Spleen (tissue), 7 donors: ENCODE results near the gene CNNM2.

Source experiments
- CTCF ChIP-seq, 11 experiments: fragments of 200-600 bp in 7 of 11; fragments of 450-650 bp in 4 of 11; sonication (generic) in 4 of 11; IDR thresholded peaks in 8 of 11; conservative IDR thresholded peaks in 3 of 11; 1 replicate in 7 of 11; 2 replicates in 4 of 11; pipeline versions ENCODE4 v1.4.0 to v1.8.0; 2016 to 2021; ENCODE audit warnings: antibody characterized with exemption in 11 of 11, inconsistent platforms in 4 of 11, mild to moderate bottlenecking in 1 of 11
- POLR2A ChIP-seq, 3 donors: fragments of 450-650 bp; IDR thresholded peaks; one replicate each; pipeline ENCODE4 v1.5.1; 2017; ENCODE audit warnings: antibody characterized with exemption in 3 of 3, mild to moderate bottlenecking in 1 of 3
- donor health status: DM: no; HTN: no; CAD: no; lungs with moderate emphysema.
- donor health status: DM: no; HTN: no; CAD: no.
- donor health status: DM: no; HTN: no; CAD: no.

- TF ChIP-seq CTCF (IDR thresholded peaks at IDR 0.05 in 8 of 11, conservative IDR thresholded peaks at IDR 0.05 in 3 of 11) (no peak), POLR2A (IDR thresholded peaks at IDR 0.05) (no peak)
Observed at GRCh38 chr10:103041391-103041790, 123.3 kb downstream of the CNNM2 start.
